Natural killer cell (primary cell): Measurements from ENCODE around the gene NRG3. TPM values are rescaled to one million over a fixed set of nuclear protein-coding genes. Genes with fewer than 3 reads are reported as not detected.

ENCODE experiments used
- ATAC-seq, 3 donors: fragments of 150-1000 bp in 2 of 3; fragments of 200-7000 bp in 1 of 3; cut with Tn5 transposase; 1 replicate in 1 of 3; 2 replicates in 2 of 3; pipeline ENCODE4 v1.10.0; 2021; ENCODE audit warnings: mild to moderate bottlenecking in 2 of 3, moderate library complexity in 2 of 3
- DNase-seq, 2 donors: peaks; one replicate each; pipeline versions ENCODE4 v3.0.0 to v3.0.0-alpha.2; 2013 to 2021; ENCODE audit warnings: mixed read lengths in 1 of 2
- H3K27ac ChIP-seq: one replicate; pipeline ENCODE4 v1.5.1; 2013; ENCODE audit warnings: mild to moderate bottlenecking, low read length
- H3K27me3 ChIP-seq: one replicate; pipeline ENCODE4 v1.6.1; 2013; ENCODE audit warnings: low read length; ENCODE audit not compliant: control insufficient read depth, insufficient read depth
- H3K36me3 ChIP-seq: one replicate; pipeline ENCODE4 v1.6.1; 2013; ENCODE audit warnings: low read length; ENCODE audit not compliant: control insufficient read depth, insufficient read depth
- H3K4me1 ChIP-seq: one replicate; pipeline ENCODE4 v1.6.1; 2013; ENCODE audit warnings: low read length; ENCODE audit not compliant: control insufficient read depth, insufficient read depth
- H3K4me3 ChIP-seq: one replicate; pipeline ENCODE4 v1.5.1; 2013; ENCODE audit warnings: low read length
- H3K9me3 ChIP-seq: one replicate; pipeline ENCODE4 v1.6.1; 2013; ENCODE audit warnings: low read length; ENCODE audit not compliant: control insufficient read depth, insufficient read depth
- H3K27ac Mint-ChIP-seq, 2 donors: one replicate each; pipeline ENCODE4 v1.8.0; 2022; ENCODE audit warnings: mild to moderate bottlenecking in 2 of 2, mixed read lengths in 2 of 2, moderate library complexity in 1 of 2
- H3K27me3 Mint-ChIP-seq, 2 donors: one replicate each; pipeline ENCODE4 v1.8.0; 2022; ENCODE audit warnings: low read depth in 2 of 2, mixed read lengths in 2 of 2
- H3K36me3 Mint-ChIP-seq: one replicate; pipeline ENCODE4 v1.8.0; 2022; ENCODE audit warnings: mixed read lengths
- H3K4me1 Mint-ChIP-seq, 2 donors: one replicate each; pipeline ENCODE4 v1.8.0; 2022; ENCODE audit warnings: mixed read lengths in 2 of 2
- H3K4me3 Mint-ChIP-seq: one replicate; pipeline ENCODE4 v1.8.0; 2022; ENCODE audit warnings: mild to moderate bottlenecking, moderate library complexity, mixed read lengths
- H3K9me3 Mint-ChIP-seq, 2 donors: one replicate each; pipeline ENCODE4 v1.8.0; 2022; ENCODE audit warnings: mixed read lengths in 2 of 2
- WGBS: methylation state at CpG from one replicate; pipeline ENCODE4 v1.1.7; 2013; ENCODE audit warnings: missing lambda C conversion rate; ENCODE audit not compliant: insufficient coverage; 5-methylcytosine and 5-hydroxymethylcytosine counted together
- intact Hi-C: fragments of 100-400 bp; cut with micrococcal nuclease; formaldehyde crosslinking; loops from one replicate; pipeline ENCODE4 v1.14.2; 2022
- total RNA-seq, 4 donors: library from RNA; stranded (reverse); fragments of 120-200 nt in 1 of 4; gene quantifications; one replicate each; pipeline versions ENCODE4 v1.2.3 to v1.2.4, GENCODE V29; 2013 to 2022
- TF ChIP-seq, protein P1 (sequence below): fragments of 200-600 bp; IDR thresholded peaks from one replicate; pipeline ENCODE4 v1.8.0; 2022; ENCODE audit warnings: antibody characterized with exemption

NRG3 gene
- total RNA-seq, 3 donors from 2014 or later (not counting 1 experiment from before 2014, with no cell fraction given): not detected

DNA sequence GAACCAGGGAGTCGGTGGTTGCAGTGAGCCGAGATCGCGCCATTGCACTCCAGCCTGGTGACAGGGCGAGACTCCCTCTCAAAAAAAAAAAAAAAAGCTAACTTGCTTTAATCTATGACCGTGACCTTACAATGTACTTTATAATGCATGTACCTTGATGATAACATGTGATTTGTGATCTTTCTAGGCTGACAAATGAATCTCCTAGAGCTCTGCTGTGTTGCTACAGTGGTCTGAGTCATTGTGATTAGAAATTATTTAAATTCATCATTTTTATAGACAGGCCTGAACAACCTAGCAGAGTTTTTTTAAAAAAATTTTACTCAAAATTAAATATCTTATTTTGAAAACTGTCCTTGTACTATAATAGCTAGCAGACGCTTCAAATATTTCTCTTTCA, 722.8 kb downstream of the NRG3 start:
- DNase-seq: no peak
- ATAC-seq: no peak
- no peaks in the 10 kb centered on the region for H3K4me1 Mint-ChIP-seq
- no peaks in the 10 kb centered on the region for H3K36me3 Mint-ChIP-seq
- WGBS: 96% methylated on average over 4 of the region's 7 CpGs
- H3K4me3 Mint-ChIP-seq: no peak overlapping the region
- H3K27ac Mint-ChIP-seq: no peak overlapping the region
- Histone ChIP-seq H3K27me3 (no peaks in the 10 kb centered on the region), H3K4me1 (no peaks in the 10 kb centered on the region), H3K27ac (no peak overlapping the region), H3K9me3 (no peaks in the 10 kb centered on the region), H3K4me3 (no peak overlapping the region), H3K36me3 (no peaks in the 10 kb centered on the region)
- TF ChIP-seq, protein P1, sequence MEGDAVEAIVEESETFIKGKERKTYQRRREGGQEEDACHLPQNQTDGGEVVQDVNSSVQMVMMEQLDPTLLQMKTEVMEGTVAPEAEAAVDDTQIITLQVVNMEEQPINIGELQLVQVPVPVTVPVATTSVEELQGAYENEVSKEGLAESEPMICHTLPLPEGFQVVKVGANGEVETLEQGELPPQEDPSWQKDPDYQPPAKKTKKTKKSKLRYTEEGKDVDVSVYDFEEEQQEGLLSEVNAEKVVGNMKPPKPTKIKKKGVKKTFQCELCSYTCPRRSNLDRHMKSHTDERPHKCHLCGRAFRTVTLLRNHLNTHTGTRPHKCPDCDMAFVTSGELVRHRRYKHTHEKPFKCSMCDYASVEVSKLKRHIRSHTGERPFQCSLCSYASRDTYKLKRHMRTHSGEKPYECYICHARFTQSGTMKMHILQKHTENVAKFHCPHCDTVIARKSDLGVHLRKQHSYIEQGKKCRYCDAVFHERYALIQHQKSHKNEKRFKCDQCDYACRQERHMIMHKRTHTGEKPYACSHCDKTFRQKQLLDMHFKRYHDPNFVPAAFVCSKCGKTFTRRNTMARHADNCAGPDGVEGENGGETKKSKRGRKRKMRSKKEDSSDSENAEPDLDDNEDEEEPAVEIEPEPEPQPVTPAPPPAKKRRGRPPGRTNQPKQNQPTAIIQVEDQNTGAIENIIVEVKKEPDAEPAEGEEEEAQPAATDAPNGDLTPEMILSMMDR: no peak
- H3K27me3 Mint-ChIP-seq: no peaks in the 10 kb centered on the region
- intact Hi-C loops: no loop called here
- peaks cover 12% of the 10 kb centered on the region in 2 donors for H3K9me3 Mint-ChIP-seq

DNA sequence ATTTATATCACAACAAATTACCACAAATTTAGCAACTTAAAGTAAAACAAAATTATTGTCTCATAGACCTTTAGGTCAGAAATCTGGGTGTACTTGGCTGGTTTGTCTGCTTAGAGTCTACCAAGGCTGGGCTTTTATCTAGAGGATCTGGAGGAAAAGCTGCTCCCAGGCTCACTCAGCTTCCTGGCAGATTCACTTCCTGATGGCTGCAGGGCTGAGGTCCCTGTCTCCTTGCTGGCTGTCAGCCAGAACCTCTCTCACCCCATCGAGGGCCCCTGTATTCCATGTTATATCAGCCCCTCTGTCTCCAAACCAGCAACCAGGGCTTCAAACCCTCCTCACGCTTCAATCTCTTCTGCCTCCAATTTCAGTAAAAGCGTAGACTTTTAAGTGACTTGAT, 734.9 kb downstream of the NRG3 start:
- Mint-ChIP-seq H3K27me3 (no peaks in the 10 kb centered on the region), H3K4me1 (no peaks in the 10 kb centered on the region), H3K4me3 (no peak overlapping the region), H3K27ac (no peak overlapping the region), H3K36me3 (no peaks in the 10 kb centered on the region), H3K9me3 (peaks cover 12 to 23% of the 10 kb centered on the region in 2 donors)
- TF ChIP-seq, protein P1: no peak
- DNase-seq (no peak), ATAC-seq (no peak)
- Histone ChIP-seq H3K4me1 (no peaks in the 10 kb centered on the region), H3K27ac (no peak overlapping the region), H3K27me3 (no peaks in the 10 kb centered on the region), H3K36me3 (no peaks in the 10 kb centered on the region), H3K9me3 (peaks cover 5% of the 10 kb centered on the region), H3K4me3 (no peak overlapping the region)
- WGBS: 67% methylated on average over 3 of the region's 3 CpGs
- intact Hi-C loops: no loop called here

DNA sequence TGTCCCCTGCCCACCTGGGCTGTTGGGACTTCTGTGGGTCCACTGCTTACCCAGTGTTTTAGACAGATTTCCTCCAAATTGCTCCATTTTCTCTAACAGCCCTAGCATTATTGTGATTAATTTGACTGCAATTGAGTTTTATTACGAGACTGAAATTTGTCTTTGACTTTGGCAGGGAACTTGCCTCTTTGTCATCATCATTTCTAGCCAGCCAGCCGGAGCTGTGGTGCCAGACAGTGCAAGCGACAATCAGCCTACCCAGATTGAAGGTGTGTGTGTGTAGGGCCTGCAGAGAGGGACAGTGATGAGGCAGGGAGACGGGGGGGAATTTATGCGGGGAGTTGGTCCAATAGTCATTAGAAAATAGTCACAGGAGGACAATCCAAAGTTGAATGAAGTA, 743.0 kb downstream of the NRG3 start:
- H3K27me3 Mint-ChIP-seq: no peaks in the 10 kb centered on the region
- no peaks in the 10 kb centered on the region for H3K4me1 ChIP-seq
- WGBS: 85% methylated on average over 5 of the region's 5 CpGs
- no peaks in the 10 kb centered on the region for H3K27me3 ChIP-seq
- H3K36me3 ChIP-seq: no peaks in the 10 kb centered on the region
- no peak overlapping the region for H3K4me3 Mint-ChIP-seq
- no peaks in the 10 kb centered on the region for H3K36me3 Mint-ChIP-seq
- H3K27ac Mint-ChIP-seq: no peak overlapping the region
- intact Hi-C loops: no loop called here
- TF ChIP-seq, protein P1: no peak
- H3K4me1 Mint-ChIP-seq: no peaks in the 10 kb centered on the region
- no peak for ATAC-seq
- H3K27ac ChIP-seq: no peak overlapping the region
- no peak for DNase-seq
- peaks cover 2 to 7% of the 10 kb centered on the region in 2 donors for H3K9me3 Mint-ChIP-seq
- peaks cover 3% of the 10 kb centered on the region for H3K9me3 ChIP-seq
- no peak overlapping the region for H3K4me3 ChIP-seq

DNA sequence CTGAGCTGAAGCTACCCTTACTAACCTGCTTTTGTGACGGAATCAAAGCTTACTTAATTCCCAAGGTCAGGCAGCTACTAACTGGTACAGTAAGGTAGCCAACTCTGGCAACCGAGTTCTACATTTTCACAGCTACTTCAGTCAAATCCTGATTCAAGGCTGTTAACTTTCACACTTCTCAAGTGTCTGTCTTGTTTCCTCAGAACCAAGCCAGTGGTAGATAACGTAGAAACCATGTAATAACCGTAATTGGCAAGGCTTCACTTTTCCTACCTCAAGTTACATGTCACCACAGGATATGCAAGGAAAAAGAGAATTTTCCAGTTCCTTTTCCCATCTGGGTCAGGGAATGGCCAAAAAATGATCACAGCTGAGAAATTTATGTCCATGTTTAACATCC, 746.7 kb downstream of the NRG3 start:
- Mint-ChIP-seq H3K27me3 (no peaks in the 10 kb centered on the region), H3K4me1 (no peaks in the 10 kb centered on the region), H3K27ac (no peak overlapping the region), H3K36me3 (no peaks in the 10 kb centered on the region), H3K4me3 (no peak overlapping the region), H3K9me3 (peaks cover 7 to 9% of the 10 kb centered on the region in 2 donors)
- ATAC-seq (no peak), DNase-seq (no peak)
- H3K36me3 ChIP-seq: no peaks in the 10 kb centered on the region
- H3K27ac ChIP-seq: no peak overlapping the region
- intact Hi-C loops: no loop called here
- no peak overlapping the region for H3K4me3 ChIP-seq
- peaks cover 3% of the 10 kb centered on the region for H3K9me3 ChIP-seq
- H3K27me3 ChIP-seq: no peaks in the 10 kb centered on the region
- 80% methylated on average over 4 of the region's 4 CpGs for WGBS
- no peaks in the 10 kb centered on the region for H3K4me1 ChIP-seq
- TF ChIP-seq, protein P1: no peak
